ENCODE results near the gene AAGAB.

AAGAB gene

DNA sequence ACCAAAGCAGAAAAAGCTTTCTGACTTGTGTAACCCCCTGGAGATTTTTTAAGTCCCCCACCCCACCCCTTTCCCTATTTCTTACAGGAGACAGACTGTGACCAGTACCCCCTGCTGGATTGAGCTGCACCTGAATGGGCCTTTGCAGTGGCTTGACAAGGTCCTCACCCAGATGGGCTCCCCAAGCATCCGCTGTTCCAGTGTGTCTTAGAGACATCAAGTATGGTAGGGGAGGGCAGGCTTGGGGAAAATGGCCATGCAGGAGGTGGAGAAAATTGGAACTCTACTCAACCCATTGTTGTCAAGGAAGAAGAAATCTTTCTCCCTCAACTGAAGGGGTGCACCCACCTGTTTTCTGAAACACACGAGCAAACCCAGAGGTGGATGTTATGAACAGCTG is 64.1 kb downstream of the AAGAB start:
- DNase-seq (ENCODE audit: low read depth in 1 of 2, low spot score in 1 of 2) = no peak

DNA sequence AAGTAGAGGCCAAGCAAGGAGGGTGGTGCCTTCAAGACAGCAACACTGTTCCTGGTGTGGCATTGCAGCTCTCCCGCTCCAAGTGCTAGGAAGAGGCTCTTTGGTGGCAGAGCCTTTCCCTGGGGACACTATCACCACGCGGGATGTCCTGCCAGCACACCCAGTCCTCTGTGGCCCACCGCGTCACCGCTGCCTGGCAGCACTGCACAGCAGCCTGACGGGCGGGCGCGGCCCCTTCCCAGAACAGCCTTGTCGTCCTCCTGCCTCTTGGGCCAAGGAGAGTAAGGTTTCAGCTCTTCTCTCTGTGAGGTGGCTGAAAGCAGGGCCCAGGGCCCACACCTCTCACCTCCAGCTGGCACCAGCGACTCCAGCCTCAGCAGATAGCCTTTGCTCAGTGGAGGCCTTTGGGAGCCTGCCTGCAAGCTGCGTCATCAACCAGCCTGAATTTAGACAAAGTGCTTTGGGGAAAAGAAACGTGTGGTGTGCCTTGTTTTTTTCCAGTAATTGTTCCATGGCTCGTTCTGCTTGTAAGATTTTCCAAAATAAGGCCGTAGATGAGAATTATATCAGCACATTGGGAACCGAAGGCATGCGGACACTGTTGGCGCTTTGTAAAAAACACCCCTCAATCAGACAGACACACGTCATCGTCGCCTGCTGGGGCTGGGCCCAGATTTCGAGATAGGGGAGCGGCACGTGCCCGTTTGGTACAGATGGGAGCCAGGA is 65.0 kb downstream of the AAGAB start:
- no peak for DNase-seq (ENCODE audit: low read depth in 1 of 2, low spot score in 1 of 2)

DNA sequence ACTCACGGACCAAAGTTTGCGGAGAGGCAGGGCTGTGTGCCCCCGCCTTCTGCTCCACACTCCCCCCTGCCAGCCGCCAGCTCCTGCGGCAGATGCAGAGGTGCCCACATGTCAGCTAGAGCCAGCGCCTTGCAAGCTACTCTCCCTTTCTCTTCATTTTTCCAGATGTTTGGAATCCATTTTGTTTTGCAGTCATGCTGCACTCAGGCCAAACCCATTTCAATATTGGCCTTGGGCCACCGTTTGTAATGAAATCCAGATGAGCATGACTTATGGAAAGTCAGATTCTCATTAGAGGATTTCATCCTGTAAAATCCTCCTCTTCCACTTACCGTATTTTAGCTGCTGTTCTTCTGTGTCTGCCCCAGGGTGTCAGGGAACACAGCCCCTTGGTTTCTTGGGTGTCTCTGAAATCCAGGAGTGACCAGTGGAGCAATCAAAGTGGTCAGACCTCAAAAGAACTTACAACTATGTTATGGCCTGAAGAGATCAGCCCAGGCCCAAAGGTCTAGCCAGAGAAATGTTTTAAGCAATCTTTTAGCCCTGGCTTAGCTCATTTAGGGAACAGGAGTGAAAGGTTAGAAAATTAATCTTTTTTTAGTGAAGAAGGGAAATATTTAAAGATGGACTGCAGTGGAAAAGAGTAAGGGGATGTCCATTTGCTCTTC is 65.8 kb downstream of the AAGAB start:
- no peak for DNase-seq (ENCODE audit: low read depth in 1 of 2, low spot score in 1 of 2)

DNA sequence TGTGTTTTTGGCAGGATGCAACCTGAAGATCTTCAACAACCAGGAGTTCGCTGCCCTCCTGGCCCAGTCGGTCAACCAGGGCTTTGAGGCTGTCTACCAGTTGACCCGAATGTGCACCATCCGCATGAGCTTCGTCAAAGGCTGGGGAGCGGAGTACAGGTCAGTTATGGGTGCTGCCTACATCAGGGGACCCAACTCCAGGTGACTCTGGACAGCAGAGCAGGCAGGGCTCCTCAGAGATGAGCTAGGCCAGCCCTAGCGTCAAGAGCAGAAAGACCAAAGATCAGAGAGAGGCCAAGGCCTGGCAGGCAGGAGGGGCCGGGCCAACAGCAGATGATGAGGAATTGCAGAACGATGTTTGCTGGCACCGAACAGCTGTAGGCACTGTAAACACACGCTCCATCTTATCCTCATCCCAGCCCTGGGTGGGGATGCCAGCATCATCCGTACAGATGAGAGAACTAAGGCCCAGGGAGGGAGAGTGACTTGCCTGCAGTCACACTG is 67.1 kb downstream of the AAGAB start:
- DNase-seq (ENCODE audit: low read depth in 1 of 2, low spot score in 1 of 2) = no peak

DNA sequence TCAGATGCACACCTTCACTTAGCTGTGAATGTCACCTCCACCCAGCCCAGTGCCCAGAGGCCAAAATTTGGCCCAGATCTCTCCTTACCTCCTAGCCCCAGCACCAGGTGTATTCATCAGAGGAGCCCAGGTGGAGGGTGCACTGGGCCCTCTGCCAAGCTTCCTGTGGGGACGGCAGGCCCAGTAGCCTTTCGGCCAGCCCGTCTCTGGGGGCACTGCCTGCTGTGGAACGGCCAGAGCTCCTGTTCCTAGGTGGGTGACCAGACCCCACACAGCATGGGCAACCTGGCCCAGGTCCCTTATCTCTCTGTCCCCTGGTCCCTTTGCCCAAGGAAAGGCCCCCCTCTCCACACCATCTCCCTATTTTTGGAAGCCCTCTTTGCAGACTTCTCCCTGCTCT is 67.8 kb downstream of the AAGAB start:
- DNase-seq (ENCODE audit: low read depth in 1 of 2, low spot score in 1 of 2) = no peak

DNA sequence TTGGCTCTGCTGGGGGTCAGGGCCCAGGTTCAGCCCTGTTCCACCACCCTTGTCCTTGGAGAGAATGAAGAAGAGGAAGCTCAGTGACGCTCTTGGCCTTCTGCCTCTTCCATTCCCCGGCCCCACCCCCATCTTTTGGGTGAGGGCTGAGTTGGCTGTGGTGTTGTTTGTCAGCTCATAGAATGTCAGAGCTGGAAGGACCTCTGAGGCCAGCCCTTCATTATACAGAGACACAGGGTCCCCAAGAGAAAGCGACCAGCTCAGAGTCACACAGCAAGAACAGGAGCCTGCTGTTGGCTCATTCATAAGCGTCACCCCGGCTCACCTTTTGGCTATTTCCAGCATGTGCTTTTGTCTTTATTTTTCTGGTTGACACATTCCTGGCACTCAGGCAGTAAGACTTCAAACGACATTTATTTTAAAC is 68.2 kb downstream of the AAGAB start:
- no peak for DNase-seq (ENCODE audit: low read depth in 1 of 2, low spot score in 1 of 2)

DNA sequence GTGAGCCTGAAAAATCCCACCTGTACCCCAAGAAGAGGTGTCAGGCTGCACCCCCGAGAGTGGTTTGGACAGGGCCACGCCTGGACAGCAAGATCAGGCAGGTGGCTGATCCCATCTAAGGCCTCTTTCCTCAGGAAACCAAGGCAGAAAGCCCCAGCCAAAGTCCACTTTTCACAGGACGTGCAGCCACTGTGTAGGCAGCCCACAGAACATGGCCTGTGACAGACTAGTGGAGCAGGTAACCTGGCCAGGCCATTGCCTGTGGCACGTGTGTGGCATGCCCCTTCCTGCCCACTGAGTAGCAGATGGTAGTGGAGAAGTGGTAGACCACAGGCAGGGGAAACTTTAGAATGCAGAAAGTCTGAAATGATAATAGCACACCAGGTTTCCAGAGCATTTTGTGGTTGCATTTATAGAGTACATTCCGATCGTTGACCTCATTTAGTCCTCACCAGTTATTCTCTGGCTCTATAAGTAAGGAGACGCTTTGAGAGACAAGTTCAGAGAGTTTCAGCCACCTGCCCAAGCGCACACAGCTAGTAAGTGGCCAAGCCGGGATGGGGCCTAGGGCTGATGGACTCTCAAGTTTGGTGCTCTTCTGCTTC is 68.7 kb downstream of the AAGAB start:
- no peak for DNase-seq (ENCODE audit: low read depth in 1 of 2, low spot score in 1 of 2)

DNA sequence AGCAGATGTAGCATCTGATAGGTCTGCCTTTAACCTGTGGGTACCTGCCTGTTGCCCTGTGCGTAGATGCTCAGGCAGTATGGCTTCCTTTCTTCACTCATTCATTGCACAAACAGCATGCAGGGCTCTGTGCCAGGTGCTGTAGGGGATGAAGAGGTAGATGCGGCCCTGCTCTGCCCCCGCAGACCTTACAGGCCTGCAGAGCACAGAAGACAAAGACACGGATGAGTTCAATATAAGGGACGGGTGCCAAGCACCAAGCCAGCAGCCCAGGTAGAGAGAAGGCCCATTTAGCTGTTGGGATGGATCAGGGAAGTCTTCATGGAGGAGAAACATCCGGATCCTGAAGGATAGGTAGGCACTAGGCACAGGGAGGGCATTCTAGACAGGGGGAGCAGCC is 69.4 kb downstream of the AAGAB start:
- no peak for DNase-seq (ENCODE audit: low read depth in 1 of 2, low spot score in 1 of 2)

DNA sequence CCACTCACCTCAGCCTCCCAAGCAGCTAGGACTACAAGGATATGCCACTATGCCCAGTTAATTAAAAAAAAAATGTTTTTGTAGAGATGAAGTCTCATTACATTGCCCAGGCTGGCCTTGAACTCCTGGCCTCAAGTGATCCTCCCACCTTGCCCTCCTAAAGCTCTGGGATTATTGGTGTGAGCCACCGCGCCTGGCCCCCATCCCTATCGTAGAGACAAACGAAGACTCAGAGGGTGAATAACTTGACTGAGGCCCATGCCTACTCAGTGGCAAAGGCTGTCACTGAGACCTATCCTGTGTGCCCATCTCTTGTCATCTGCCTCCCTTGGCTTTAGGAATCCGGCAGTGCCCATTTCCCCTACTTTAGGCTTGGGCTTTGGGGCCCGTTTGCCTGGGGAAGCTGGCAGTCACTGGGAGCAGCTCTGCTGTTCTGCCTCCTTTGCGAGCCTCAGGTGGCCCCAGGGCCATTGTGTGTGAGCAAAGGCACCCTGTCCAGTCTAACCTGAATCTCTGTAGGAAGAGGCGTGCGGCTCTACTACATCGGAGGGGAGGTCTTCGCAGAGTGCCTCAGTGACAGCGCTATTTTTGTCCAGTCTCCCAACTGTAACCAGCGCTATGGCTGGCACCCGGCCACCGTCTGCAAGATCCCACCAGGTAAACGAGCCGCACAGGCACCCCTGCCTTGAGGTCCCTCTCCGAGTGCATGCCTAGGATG is 70.1 kb downstream of the AAGAB start:
- DNase-seq (ENCODE audit: low read depth in 1 of 2, low spot score in 1 of 2) = no peak

DNA sequence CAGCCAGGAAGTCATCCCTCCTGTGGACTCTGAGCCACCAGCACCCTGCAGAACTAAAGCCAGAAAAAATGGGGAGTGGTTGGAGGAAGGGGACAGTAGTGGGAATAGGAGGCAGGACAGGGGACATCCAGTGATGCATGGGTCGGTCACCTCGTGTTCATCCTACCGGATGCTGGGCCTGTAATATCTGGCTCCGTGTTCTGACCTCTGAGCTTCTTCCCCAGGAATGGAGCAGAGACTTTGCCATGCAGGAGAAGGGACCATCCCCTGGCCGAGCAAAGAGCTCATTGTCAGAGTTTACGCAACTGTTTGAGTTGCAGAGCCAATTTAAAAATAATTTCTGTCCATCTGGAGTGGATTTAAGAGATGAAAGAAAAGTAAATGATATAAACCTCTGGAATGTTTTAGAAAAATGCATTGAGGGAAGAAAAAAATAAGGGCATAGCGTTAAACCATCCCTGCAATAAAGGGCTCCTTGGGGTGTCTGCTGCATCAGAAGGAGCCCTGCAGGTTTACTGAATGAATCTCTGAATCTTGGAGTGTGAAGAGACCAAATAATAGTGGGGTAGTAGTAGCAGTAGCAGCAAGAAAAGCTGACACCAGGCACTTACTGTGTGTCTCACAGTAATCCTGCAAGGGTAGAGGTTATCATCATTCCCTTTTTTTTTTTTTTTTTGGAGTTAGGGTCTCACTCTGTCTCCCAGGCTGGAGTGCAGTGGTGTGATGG is 70.9 kb downstream of the AAGAB start:
- no peak for DNase-seq (ENCODE audit: low read depth in 1 of 2, low spot score in 1 of 2)

DNA sequence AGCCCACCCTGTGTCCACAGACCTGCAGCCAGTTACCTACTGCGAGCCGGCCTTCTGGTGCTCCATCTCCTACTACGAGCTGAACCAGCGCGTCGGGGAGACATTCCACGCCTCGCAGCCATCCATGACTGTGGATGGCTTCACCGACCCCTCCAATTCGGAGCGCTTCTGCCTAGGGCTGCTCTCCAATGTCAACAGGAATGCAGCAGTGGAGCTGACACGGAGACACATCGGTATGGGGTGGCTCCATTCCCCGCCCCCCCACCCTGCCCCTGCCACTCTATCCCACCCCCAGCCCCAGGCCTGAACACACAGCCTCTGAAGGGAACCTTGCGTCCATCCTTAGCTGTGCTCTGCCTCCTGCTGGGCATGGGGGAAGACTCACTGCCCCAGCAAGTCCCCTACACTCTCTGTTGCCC is 73.2 kb downstream of the AAGAB start:
- no peak for DNase-seq (ENCODE audit: low read depth in 1 of 2, low spot score in 1 of 2)

DNA sequence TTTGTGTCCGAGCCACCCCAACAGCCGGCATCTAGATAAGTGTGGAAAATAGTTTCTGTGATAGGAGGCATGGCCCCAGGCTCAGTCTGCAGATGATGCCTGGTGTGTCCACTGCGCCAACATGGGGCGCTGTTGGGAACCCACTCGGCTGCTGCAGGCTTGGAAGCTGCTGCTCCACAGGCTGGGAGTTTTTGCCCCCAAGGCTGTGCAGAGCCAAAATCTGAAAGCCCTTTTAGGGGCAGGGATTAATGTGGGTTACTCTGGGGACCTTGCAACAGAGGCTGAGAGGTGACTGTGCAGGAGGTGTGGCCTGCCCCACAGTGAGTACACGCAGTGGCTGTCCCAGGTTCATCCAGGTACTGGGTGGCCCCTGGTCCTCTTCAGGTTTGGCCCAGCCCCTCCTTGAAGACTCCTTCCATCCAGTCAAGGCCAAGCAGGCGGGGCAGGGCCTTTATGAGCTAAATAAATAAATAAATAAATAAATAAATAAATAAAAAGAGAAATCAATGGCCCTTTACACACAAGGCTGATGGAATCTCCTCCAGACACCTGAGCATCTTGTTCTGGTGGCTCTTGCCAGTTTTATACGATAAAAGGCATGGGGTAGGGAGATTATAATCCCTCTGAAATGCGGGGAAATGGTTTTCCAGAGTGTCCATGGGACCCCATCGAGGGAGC is 73.8 kb downstream of the AAGAB start:
- DNase-seq (ENCODE audit: low read depth in 1 of 2, low spot score in 1 of 2) = no peak

DNA sequence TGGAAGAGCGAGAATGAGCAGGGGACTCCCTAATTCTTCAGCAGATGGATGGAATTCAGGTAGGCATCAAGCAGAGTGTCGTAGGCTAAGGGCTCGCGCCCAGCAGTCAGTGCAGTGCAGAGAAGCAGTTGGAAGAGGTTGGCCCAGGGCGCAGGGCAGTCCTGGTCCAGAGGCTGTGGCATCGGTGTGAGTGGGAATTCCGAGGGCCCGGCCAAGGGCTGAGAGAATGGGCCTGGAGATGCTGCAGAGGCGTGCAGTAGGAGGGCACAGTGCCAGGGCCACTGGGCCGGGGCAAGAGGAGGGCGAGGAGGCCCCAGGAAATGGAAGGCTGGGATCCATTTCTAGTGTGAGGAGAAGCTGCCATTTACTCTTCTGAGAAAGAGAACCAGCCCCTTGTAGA is 74.4 kb downstream of the AAGAB start:
- no peak for DNase-seq (ENCODE audit: low read depth in 1 of 2, low spot score in 1 of 2)

DNA sequence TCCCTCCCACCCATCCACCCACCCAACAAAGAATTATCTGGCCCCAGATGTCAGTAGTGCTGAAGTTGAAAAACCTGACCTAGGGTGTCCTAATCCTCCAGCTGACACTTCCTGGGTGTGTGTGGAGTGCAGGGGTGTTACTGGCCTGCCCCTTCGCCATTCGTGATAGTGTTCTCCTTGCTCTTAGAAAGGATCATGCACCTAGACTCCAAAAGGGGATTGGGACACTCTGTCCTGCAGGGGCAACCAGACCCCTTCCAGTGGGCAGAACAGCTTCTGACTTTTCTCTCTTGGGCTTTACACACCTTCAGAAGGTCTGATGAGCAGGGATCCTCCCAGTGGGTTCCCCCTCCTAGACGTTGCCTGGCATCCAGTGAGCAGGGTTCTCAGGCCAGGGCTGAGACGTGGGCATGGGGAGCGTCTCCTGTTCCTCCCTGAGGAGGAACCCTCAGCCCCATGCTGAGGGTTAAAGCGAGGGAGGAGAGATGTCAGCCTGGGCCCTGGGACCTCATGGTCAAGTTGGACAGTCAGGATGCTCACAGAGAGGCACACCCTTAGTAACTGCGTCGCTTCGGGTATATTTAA is 75.0 kb downstream of the AAGAB start:
- DNase-seq (ENCODE audit: low read depth in 1 of 2, low spot score in 1 of 2) = no peak

DNA sequence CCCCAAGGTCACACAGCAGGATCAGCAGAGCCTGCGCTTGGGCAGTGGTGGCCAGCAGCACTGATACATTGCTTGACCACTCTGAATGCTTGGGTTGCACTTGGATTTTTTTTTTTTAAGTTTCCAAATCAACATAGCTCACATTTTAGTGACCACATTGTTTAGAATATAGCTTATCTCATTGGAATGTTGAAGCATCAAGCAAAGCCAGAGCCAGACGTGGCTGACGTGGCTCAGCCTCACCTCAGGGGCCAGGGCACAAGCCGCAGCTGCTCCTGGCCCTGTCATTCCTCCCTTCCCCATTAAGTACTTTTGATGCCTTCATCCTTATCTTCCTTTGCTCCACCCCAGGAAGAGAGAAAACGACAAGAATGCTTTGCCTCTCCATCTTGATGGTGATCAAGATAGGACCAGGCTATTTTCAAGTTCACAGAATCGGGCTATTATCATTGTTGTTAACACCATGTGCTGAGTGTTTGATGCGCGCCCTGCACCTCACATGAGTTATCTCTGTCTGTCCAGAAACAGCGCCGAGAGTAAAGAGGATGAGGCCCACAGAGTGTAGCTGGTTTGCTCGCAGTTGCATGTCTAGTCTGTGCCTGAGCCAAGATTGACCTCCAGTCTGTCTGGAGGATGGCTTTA is 75.8 kb downstream of the AAGAB start:
- DNase-seq (ENCODE audit: low read depth in 1 of 2, low spot score in 1 of 2) = no peak

DNA sequence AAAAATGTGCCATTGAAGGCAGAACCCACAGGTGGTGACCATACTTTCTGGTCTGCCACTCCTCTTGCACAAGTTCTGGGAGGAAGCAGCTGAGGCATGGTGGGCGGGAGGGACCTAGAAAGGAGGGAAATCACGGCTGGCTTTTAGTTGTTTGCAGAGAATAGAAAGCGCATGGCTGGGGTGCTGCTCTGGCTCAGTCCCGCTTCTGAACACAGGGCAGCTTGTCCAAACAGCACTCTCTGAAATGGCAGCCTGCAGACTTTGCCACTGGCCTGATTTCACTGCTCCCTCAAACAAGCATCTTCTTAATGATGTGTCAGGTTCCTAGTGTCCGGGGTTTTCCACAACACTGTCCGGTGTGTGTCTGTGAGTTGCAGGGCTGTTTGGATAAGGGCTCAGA is 76.7 kb downstream of the AAGAB start:
- no peak for DNase-seq (ENCODE audit: low read depth in 1 of 2, low spot score in 1 of 2)

DNA sequence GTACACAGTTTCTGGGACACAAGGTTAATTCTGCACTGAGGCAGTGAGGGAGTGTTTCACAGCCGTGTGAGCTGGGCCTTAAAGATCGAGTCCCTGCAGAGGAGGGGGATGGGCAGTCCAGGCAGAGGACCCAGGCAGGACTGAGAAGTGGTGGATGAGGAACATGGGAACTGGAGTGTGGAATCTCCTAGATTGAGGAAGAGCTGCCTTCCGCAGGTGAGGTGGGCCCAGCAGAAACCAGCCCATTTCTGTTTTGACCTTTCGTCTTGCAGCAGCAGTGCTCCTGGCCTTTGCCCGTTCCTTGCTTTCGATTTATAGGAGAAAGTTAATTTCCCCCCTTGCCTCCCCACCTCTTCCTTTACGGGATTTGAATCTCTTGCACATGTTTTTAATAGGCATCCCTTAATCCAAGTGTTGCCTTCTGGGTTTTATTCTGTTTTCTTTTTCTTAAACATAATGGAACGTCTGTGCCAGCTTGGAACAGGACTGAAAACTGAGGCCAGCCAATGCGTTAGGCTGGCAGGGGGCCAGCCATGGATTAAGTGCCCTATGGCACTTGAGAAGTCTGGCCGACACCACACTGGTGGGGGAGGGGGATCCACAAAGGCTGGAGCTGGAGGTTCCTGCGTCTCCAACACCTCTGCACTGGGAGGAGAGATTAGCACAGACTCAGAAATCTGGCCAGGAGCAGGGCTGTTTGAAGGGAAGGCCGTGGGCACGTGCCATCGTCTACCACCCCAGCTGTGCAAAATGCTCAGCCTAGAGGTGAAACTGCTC is 78.1 kb downstream of the AAGAB start:
- DNase-seq (ENCODE audit: low read depth in 1 of 2, low spot score in 1 of 2) = no peak

DNA sequence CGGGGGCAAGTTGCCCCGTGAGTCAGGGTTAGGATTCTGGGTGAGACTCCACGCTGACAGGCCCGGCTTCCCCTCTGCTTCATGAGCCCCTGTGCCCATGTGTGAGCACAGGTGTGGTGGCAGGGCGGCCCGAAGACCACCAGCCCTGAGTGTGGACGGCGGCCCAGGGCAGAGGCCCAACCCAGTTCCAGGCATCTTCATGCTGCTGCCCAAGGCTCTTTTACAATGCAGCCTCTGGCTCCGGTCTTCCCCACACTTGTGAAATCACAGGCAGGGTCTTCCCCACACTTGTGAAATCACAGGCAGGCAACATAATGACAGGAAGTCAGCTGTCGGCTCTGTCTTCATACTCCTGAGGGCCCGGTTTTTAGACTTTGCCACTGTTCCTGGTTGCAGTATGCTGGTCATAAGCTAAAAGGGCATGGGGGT is 78.8 kb downstream of the AAGAB start:
- DNase-seq (ENCODE audit: low read depth in 1 of 2, low spot score in 1 of 2) = no peak

Data from activated CD4-positive, alpha-beta T cell treated with anti-CD3 and anti-CD28 coated beads, Interleukin-2, amount 50 U/mL, for 24 hours (primary cell).